Measurements from ENCODE around the gene MBOAT2. TPM values are rescaled to one million over a fixed set of nuclear protein-coding genes. Genes with fewer than 3 reads are reported as not detected.
A peak's percentile ranks its signal among the peaks of the same experiment; 100 is the strongest.

Gene MBOAT2
- total RNA-seq, 2 donors from 2014 or later: 6.7 to 13.5 TPM

GRCh38 chr2:9002637-9003365, 683 bp downstream of the MBOAT2 start:
- H3K36me3 ChIP-seq (replicated peaks in 1 of 2; ENCODE audit: insufficient read depth in 1 of 2, low read depth in 2 of 2): no peaks in the 10 kb centered on the region
- H3K4me1 ChIP-seq: peaks cover 13% of the 10 kb centered on the region
- intact Hi-C loops (cut with DNase I): no loop called here
- no peaks in the 10 kb centered on the region for H3K27me3 ChIP-seq
- peak overlapping the region in 1 of 2 donors; percentile 22 for H3K4me3 ChIP-seq
- TF ChIP-seq CTCF (IDR thresholded peaks at IDR 0.05) (no peak), POLR2A (IDR thresholded peaks at IDR 0.05) (no peak)
- H3K9me3 ChIP-seq: no peaks in the 10 kb centered on the region
- DNase-seq (peak in 2 of 4 donors; percentile 10 to 13), ATAC-seq (no peak)
- H3K27ac ChIP-seq: no peak overlapping the region
- 8 to 15% methylated on average over 10 to 32 of the region's 44 CpGs for WGBS, 2 donors

- Histone ChIP-seq H3K27ac (no peak overlapping the region), H3K36me3 (replicated peaks in 1 of 2; ENCODE audit: insufficient read depth in 1 of 2, low read depth in 2 of 2) (no peaks in the 10 kb centered on the region), H3K4me3 (no peak overlapping the region), H3K9me3 (no peaks in the 10 kb centered on the region), H3K4me1 (peaks cover 13% of the 10 kb centered on the region), H3K27me3 (no peaks in the 10 kb centered on the region)
- no peak for DNase-seq
- ATAC-seq: no peak
- intact Hi-C loops (cut with DNase I): no loop called here
- TF ChIP-seq POLR2A (IDR thresholded peaks at IDR 0.05) (no peak), CTCF (IDR thresholded peaks at IDR 0.05) (no peak)
- WGBS, 2 donors: 49 to 65% methylated on average over 7 of the region's 7 CpGs
Measured at GRCh38 chr2:9002313-9002636, 1.2 kb downstream of the MBOAT2 start.

- no peaks in the 10 kb centered on the region for H3K36me3 ChIP-seq (replicated peaks in 1 of 2; ENCODE audit: insufficient read depth in 1 of 2, low read depth in 2 of 2)
- WGBS, 2 donors: 82 to 89% methylated on average over 8 of the region's 8 CpGs
- no peak overlapping the region for H3K4me3 ChIP-seq
- no peaks in the 10 kb centered on the region for H3K9me3 ChIP-seq
- H3K4me1 ChIP-seq: peaks cover 13% of the 10 kb centered on the region
- H3K27me3 ChIP-seq: no peaks in the 10 kb centered on the region
- intact Hi-C loops (cut with DNase I): no loop called here
- no peak for DNase-seq
- ATAC-seq: no peak
- TF ChIP-seq CTCF (IDR thresholded peaks at IDR 0.05): no peak
- TF ChIP-seq POLR2A (IDR thresholded peaks at IDR 0.05): no peak
- no peak overlapping the region for H3K27ac ChIP-seq
Measured at GRCh38 chr2:9001778-9002177, 1.7 kb downstream of the MBOAT2 start.

GRCh38 chr2:9001229-9001628, 2.3 kb downstream of the MBOAT2 start:
- no peak overlapping the region for H3K27ac ChIP-seq

More at GRCh38 chr2:9001229-9001628, 2.3 kb downstream of the MBOAT2 start:
- DNase-seq (no peak), ATAC-seq (no peak)
- no peaks in the 10 kb centered on the region for H3K9me3 ChIP-seq
- no peak overlapping the region for H3K4me3 ChIP-seq
- no peak for TF ChIP-seq POLR2A (IDR thresholded peaks at IDR 0.05)
- TF ChIP-seq CTCF (IDR thresholded peaks at IDR 0.05): no peak
- 72 to 76% methylated on average over 5 of the region's 5 CpGs for WGBS, 2 donors
- no peaks in the 10 kb centered on the region for H3K36me3 ChIP-seq (replicated peaks in 1 of 2; ENCODE audit: insufficient read depth in 1 of 2, low read depth in 2 of 2)
- H3K27me3 ChIP-seq: no peaks in the 10 kb centered on the region
- intact Hi-C loops (cut with DNase I): no loop called here
- peaks cover 13% of the 10 kb centered on the region for H3K4me1 ChIP-seq

All from body of pancreas (tissue), 4 donors.